Activated naive CD8-positive, alpha-beta T cell treated with anti-CD3 and anti-CD28 coated beads, Interleukin-2, amount 10 ng/mL, durations not matched to agents 7 days and 5 days (primary cell): ENCODE measurements around the gene ZNF3. TPM values are rescaled to one million over a fixed set of nuclear protein-coding genes. Genes with fewer than 3 reads are reported as not detected.

ENCODE experiments used
- ATAC-seq: fragments of 150-1000 bp; cut with Tn5 transposase; one replicate; pipeline ENCODE4 v1.10.0; 2021; ENCODE audit warnings: low read depth, moderate library complexity
- POLR2A ChIA-PET: fragments of 350-600 bp; sonication (Branson Sonifier 250); formaldehyde crosslinking; loops from one replicate; lab custom pipeline; 2021; ENCODE audit warnings: antibody characterized with exemption; lab: Charles Lee
- DNase-seq: peaks from one replicate; pipeline ENCODE4 v3.0.0; 2021
- H3K27ac Mint-ChIP-seq: one replicate; pipeline ENCODE4 v1.8.0; 2022; ENCODE audit warnings: mild to moderate bottlenecking, mixed read lengths
- H3K27me3 Mint-ChIP-seq: one replicate; pipeline ENCODE4 v1.8.0; 2022; ENCODE audit warnings: mild to moderate bottlenecking, moderate library complexity, mixed read lengths
- H3K36me3 Mint-ChIP-seq: one replicate; pipeline ENCODE4 v1.8.0; 2021; ENCODE audit warnings: mild to moderate bottlenecking, mixed read lengths
- H3K4me1 Mint-ChIP-seq: one replicate; pipeline ENCODE4 v1.8.0; 2021; ENCODE audit warnings: mixed read lengths
- H3K4me3 Mint-ChIP-seq: one replicate; pipeline ENCODE4 v1.8.0; 2022; ENCODE audit warnings: mild to moderate bottlenecking, moderate library complexity, mixed read lengths
- H3K9me3 Mint-ChIP-seq: one replicate; pipeline ENCODE4 v1.8.0; 2021; ENCODE audit warnings: mixed read lengths
- total RNA-seq, 2 experiments: library from RNA; stranded (reverse); gene quantifications; one replicate each; pipeline ENCODE4 v1.2.3, GENCODE V29; 2021

Gene ZNF3
- total RNA-seq, 2 experiments from 2014 or later, result 28.0 to 32.6 TPM

- POLR2A ChIA-PET, result interaction anchor here (0.7 to 2.0 kb wide), 7 partner anchors 8 to 201 kb away, joined by 3 to 28 read pairs (median 3); partner anchors contain the start of genes AP4M1, COPS6, MCM7 and TRIM4
- ATAC-seq (no peak), DNase-seq (no peak)
- Mint-ChIP-seq H3K4me3 (peak overlapping the region; percentile 87), H3K27ac (peak overlapping the region; percentile 88), H3K27me3 (no peaks in the 10 kb centered on the region), H3K36me3 (peaks cover 13% of the 10 kb centered on the region), H3K9me3 (no peaks in the 10 kb centered on the region), H3K4me1 (peaks cover 25% of the 10 kb centered on the region)
Observed at GRCh38 chr7:100120733-100121036, 39.2 kb upstream of the ZNF3 start.

GRCh38 chr7:100119970-100120732 is 38.6 kb upstream of the ZNF3 start:
- H3K4me1 Mint-ChIP-seq, result peaks cover 24% of the 10 kb centered on the region
- ATAC-seq, result peak; percentile 69
- no peaks in the 10 kb centered on the region for H3K27me3 Mint-ChIP-seq
- POLR2A ChIA-PET, result interaction anchor here (0.6 to 2.0 kb wide), 10 partner anchors 8 to 1098 kb away, joined by 3 to 28 read pairs (median 3); partner anchors contain the start of genes AP4M1, COPS6, MCM7 and TRIM4
- no peaks in the 10 kb centered on the region for H3K9me3 Mint-ChIP-seq
- H3K27ac Mint-ChIP-seq, result peak overlapping the region; percentile 88
- peaks cover 13% of the 10 kb centered on the region for H3K36me3 Mint-ChIP-seq
- DNase-seq, result peak; percentile 73
- H3K4me3 Mint-ChIP-seq, result peak overlapping the region; percentile 87

GRCh38 chr7:100119072-100119969 is 37.8 kb upstream of the ZNF3 start, which contains the start of the genes CNPY4 and TAF6:
Gene CNPY4 (plus strand): TSS chr7:100119634. CDS start chr7:100119745, 111 bp downstream.
Gene TAF6 (minus strand): TSS chr7:100119358. CDS start chr7:100114209, 5,149 bp downstream.
- no peaks in the 10 kb centered on the region for H3K9me3 Mint-ChIP-seq
- peak; percentile 68 for ATAC-seq
- peak within 1 kb of the TSS; percentile 87 for H3K4me3 Mint-ChIP-seq

GRCh38 chr7:100118388-100119071 is 37.0 kb upstream of the ZNF3 start:
- H3K27ac Mint-ChIP-seq, result peak overlapping the region; percentile 88
- POLR2A ChIA-PET, result no interaction called here
- peaks cover 10% of the 10 kb centered on the region for H3K36me3 Mint-ChIP-seq
- no peaks in the 10 kb centered on the region for H3K9me3 Mint-ChIP-seq
- peak overlapping the region; percentile 87 for H3K4me3 Mint-ChIP-seq
- peaks cover 14% of the 10 kb centered on the region for H3K4me1 Mint-ChIP-seq
- no peaks in the 10 kb centered on the region for H3K27me3 Mint-ChIP-seq
- no peak for ATAC-seq
- DNase-seq, result no peak

More at GRCh38 chr7:100119072-100119969, 37.8 kb upstream of the ZNF3 start, which contains the start of the genes CNPY4 and TAF6:
- peak; percentile 93 for DNase-seq
- H3K27ac Mint-ChIP-seq, result peak within 1 kb of the TSS; percentile 88
- POLR2A ChIA-PET, result interaction anchor here (0.6 to 2.0 kb wide), 9 partner anchors 9 to 1098 kb away, joined by 3 to 28 read pairs (median 3); partner anchors contain the start of genes AP4M1, COPS6, MCM7 and TRIM4
- H3K36me3 Mint-ChIP-seq, result peaks cover 9% of the 10 kb centered on the region
- H3K27me3 Mint-ChIP-seq, result no peaks in the 10 kb centered on the region
- peaks cover 16% of the 10 kb centered on the region for H3K4me1 Mint-ChIP-seq

- no peak for DNase-seq
- no peak for ATAC-seq
- H3K27me3 Mint-ChIP-seq, result no peaks in the 10 kb centered on the region
- POLR2A ChIA-PET, result interaction anchor here (0.9 to 1.9 kb wide), 2 partner anchors 13 to 24 kb away, joined by 5 to 12 read pairs; partner anchors contain the start of genes AP4M1 and MCM7
- no peaks in the 10 kb centered on the region for H3K9me3 Mint-ChIP-seq
- peaks cover 10% of the 10 kb centered on the region for H3K4me1 Mint-ChIP-seq
- no peak overlapping the region for H3K4me3 Mint-ChIP-seq
- peaks cover 14% of the 10 kb centered on the region for H3K36me3 Mint-ChIP-seq
- H3K27ac Mint-ChIP-seq, result no peak overlapping the region
Observed at GRCh38 chr7:100115026-100115425, 33.5 kb upstream of the ZNF3 start.

- POLR2A ChIA-PET, result no interaction called here
- DNase-seq (no peak), ATAC-seq (no peak)
- no peak overlapping the region for H3K27ac Mint-ChIP-seq
- H3K9me3 Mint-ChIP-seq, result no peaks in the 10 kb centered on the region
- H3K4me1 Mint-ChIP-seq, result peaks cover 4% of the 10 kb centered on the region
- H3K4me3 Mint-ChIP-seq, result no peak overlapping the region
- no peaks in the 10 kb centered on the region for H3K27me3 Mint-ChIP-seq
- peaks cover 22% of the 10 kb centered on the region for H3K36me3 Mint-ChIP-seq
Observed at GRCh38 chr7:100111914-100112313, 30.4 kb upstream of the ZNF3 start.

- peaks cover 19% of the 10 kb centered on the region for H3K36me3 Mint-ChIP-seq
- H3K4me1 Mint-ChIP-seq, result peaks cover 2% of the 10 kb centered on the region
- no peaks in the 10 kb centered on the region for H3K9me3 Mint-ChIP-seq
- H3K27me3 Mint-ChIP-seq, result no peaks in the 10 kb centered on the region
- no peak overlapping the region for H3K27ac Mint-ChIP-seq
- ATAC-seq (no peak), DNase-seq (no peak)
- POLR2A ChIA-PET, result no interaction called here
- H3K4me3 Mint-ChIP-seq, result no peak overlapping the region
Observed at GRCh38 chr7:100111156-100111555, 29.6 kb upstream of the ZNF3 start.

- no peaks in the 10 kb centered on the region for H3K4me1 Mint-ChIP-seq
- H3K27me3 Mint-ChIP-seq, result no peaks in the 10 kb centered on the region
- peaks cover 18% of the 10 kb centered on the region for H3K36me3 Mint-ChIP-seq
- no peak overlapping the region for H3K27ac Mint-ChIP-seq
- no peak overlapping the region for H3K4me3 Mint-ChIP-seq
- H3K9me3 Mint-ChIP-seq, result no peaks in the 10 kb centered on the region
- POLR2A ChIA-PET, result interaction anchor here (0.6 kb wide), 1 partner anchor 258 kb away, joined by 8 read pairs; no protein-coding TSS in a partner anchor
- no peak for DNase-seq
- ATAC-seq, result no peak
Observed at GRCh38 chr7:100109521-100110163, 28.1 kb upstream of the ZNF3 start.

- Mint-ChIP-seq H3K27me3 (no peaks in the 10 kb centered on the region), H3K36me3 (peaks cover 16% of the 10 kb centered on the region), H3K9me3 (no peaks in the 10 kb centered on the region), H3K4me1 (peaks cover 1% of the 10 kb centered on the region), H3K27ac (no peak overlapping the region), H3K4me3 (no peak overlapping the region)
- POLR2A ChIA-PET, result interaction anchor here (0.6 to 0.9 kb wide), 2 partner anchors 12 to 79 kb away, joined by 3 to 6 read pairs; partner anchors contain the start of gene CNPY4
- no peak for ATAC-seq
- DNase-seq, result no peak
Observed at GRCh38 chr7:100107890-100108289, 26.4 kb upstream of the ZNF3 start.

GRCh38 chr7:100107125-100107737 is 25.7 kb upstream of the ZNF3 start:
- ATAC-seq (no peak), DNase-seq (no peak)
- no peak overlapping the region for H3K4me3 Mint-ChIP-seq
- POLR2A ChIA-PET, result interaction anchor here (0.9 kb wide), 1 partner anchor 12 kb away, joined by 3 read pairs; the partner anchor contains the start of gene CNPY4
- peaks cover 6% of the 10 kb centered on the region for H3K4me1 Mint-ChIP-seq
- no peak overlapping the region for H3K27ac Mint-ChIP-seq
- no peaks in the 10 kb centered on the region for H3K27me3 Mint-ChIP-seq
- H3K36me3 Mint-ChIP-seq, result peaks cover 16% of the 10 kb centered on the region
- H3K9me3 Mint-ChIP-seq, result no peaks in the 10 kb centered on the region

- POLR2A ChIA-PET, result interaction anchor here (0.8 kb wide), 1 partner anchor 42 kb away, joined by 3 read pairs; the partner anchor contains the start of gene LAMTOR4
- Mint-ChIP-seq H3K4me3 (no peak overlapping the region), H3K36me3 (peaks cover 16% of the 10 kb centered on the region), H3K27ac (no peak overlapping the region), H3K4me1 (peaks cover 6% of the 10 kb centered on the region), H3K27me3 (no peaks in the 10 kb centered on the region), H3K9me3 (no peaks in the 10 kb centered on the region)
- DNase-seq (no peak), ATAC-seq (no peak)
Observed at GRCh38 chr7:100106633-100107032, 25.1 kb upstream of the ZNF3 start.

- DNase-seq (no peak), ATAC-seq (no peak)
- Mint-ChIP-seq H3K36me3 (peaks cover 11% of the 10 kb centered on the region), H3K27me3 (no peaks in the 10 kb centered on the region), H3K9me3 (no peaks in the 10 kb centered on the region), H3K4me3 (no peak overlapping the region), H3K27ac (no peak overlapping the region), H3K4me1 (peaks cover 6% of the 10 kb centered on the region)
- POLR2A ChIA-PET, result no interaction called here
Observed at GRCh38 chr7:100105534-100105933, 24.0 kb upstream of the ZNF3 start.
